ENCODE measurements around the gene MAS1L. TPM values are rescaled to one million over a fixed set of nuclear protein-coding genes. Genes with fewer than 3 reads are reported as not detected.

The MAS1L gene, protein sequence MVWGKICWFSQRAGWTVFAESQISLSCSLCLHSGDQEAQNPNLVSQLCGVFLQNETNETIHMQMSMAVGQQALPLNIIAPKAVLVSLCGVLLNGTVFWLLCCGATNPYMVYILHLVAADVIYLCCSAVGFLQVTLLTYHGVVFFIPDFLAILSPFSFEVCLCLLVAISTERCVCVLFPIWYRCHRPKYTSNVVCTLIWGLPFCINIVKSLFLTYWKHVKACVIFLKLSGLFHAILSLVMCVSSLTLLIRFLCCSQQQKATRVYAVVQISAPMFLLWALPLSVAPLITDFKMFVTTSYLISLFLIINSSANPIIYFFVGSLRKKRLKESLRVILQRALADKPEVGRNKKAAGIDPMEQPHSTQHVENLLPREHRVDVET
- total RNA-seq = not detected

GRCh38 chr6:29487660-29488059 is at the start of gene MAS1L:
MAS1L (minus strand) TSS chr6:29487956; CDS start chr6:29487902, 54 bp downstream.
- H3K9me3 Mint-ChIP-seq = no peaks in the 10 kb centered on the region
- no peak for ATAC-seq (replicated peaks)
- no peak within 1 kb of the TSS for H3K4me3 Mint-ChIP-seq
- H3K27me3 Mint-ChIP-seq = peaks cover 17% of the 10 kb centered on the region
- H3K4me1 Mint-ChIP-seq = no peaks in the 10 kb centered on the region
- no peak within 1 kb of the TSS for H3K27ac Mint-ChIP-seq
- H3K36me3 Mint-ChIP-seq (ENCODE audit: low read depth) = no peaks in the 10 kb centered on the region

GRCh38 chr6:29532320-29532951 is 44.7 kb upstream of the MAS1L start:
- no peak for ATAC-seq (replicated peaks)
- H3K27ac Mint-ChIP-seq = no peak overlapping the region
- no peaks in the 10 kb centered on the region for H3K9me3 Mint-ChIP-seq
- no peaks in the 10 kb centered on the region for H3K4me1 Mint-ChIP-seq
- no peaks in the 10 kb centered on the region for H3K36me3 Mint-ChIP-seq (ENCODE audit: low read depth)
- H3K4me3 Mint-ChIP-seq = no peak overlapping the region
- H3K27me3 Mint-ChIP-seq = no peaks in the 10 kb centered on the region

DNA sequence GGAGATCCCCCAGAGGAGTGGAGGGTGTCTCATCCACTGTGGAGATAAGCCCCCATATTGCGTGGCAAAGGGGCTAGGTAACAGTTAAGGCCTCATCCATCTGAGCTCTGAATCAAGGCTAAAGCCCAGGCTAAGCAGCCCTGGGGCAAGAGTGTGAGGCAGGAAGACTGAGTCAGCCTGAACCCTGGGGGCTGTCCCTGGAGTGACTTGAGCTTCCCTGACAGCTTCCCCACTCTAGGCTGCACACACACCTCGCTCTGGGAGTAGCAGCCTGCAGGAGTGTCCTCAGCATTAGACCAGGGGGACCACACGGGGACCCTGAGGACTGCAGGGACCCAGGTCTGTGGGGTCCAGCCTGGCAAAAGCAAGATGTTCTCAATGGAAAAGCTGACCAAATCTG is 43.9 kb upstream of the MAS1L start:
- Mint-ChIP-seq H3K9me3 (no peaks in the 10 kb centered on the region), H3K4me3 (no peak overlapping the region), H3K4me1 (no peaks in the 10 kb centered on the region), H3K27ac (no peak overlapping the region), H3K27me3 (peaks cover 4% of the 10 kb centered on the region), H3K36me3 (ENCODE audit: low read depth) (no peaks in the 10 kb centered on the region)
- ATAC-seq (replicated peaks) = peak; percentile 95

DNA sequence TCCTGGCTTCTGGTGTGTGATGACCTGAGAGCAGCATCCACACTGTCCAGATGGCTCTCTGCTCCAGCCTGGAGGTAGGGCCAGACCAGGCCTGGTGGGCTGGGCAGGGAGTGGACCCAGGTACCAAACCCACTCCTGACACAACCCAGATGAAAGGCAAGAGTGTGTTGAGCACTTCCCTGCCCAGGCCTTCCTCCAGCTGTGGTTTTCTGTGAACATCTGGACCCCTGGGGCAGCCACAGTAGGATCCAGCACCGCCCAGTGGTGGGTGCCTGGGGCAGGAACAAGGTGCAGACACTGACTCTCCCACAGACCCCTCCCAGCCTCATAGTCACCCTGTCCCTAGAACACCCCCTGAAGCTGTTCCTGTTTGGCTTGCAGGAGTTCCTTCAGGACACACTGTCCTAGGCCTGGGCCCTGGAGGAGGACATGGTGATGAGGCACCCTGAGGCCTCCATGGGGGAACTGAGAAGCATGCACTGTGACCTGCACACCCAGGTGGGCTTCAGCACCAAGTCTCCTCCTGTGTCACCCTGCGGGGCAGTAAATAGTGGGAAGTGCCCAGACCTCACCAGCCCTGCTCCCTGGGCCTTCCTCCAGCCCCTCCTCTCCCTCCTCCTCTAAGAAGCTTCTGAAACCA is 43.0 kb upstream of the MAS1L start:
- ATAC-seq (replicated peaks) = no peak
- Mint-ChIP-seq H3K9me3 (no peaks in the 10 kb centered on the region), H3K4me3 (no peak overlapping the region), H3K27me3 (peaks cover 4% of the 10 kb centered on the region), H3K36me3 (ENCODE audit: low read depth) (no peaks in the 10 kb centered on the region), H3K27ac (no peak overlapping the region), H3K4me1 (no peaks in the 10 kb centered on the region)

DNA sequence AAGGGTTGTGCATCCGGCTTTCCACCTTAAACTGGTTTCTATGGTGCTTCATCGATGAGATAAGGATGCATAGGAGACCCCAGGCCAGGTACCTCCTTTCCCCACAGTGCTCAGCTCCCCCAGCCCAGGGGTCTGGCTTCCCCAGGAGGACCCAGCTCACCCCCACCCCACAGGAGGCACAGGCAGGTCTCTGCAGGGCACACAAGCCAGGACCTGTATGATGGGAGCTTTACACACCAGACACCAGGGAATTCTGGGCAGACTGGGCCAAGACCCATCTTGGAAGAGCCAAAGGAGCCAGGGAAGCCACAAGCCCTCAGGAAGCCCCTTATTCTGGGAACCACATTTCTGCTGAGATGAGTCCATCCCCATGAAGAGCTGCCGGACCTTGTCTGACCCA is 42.2 kb upstream of the MAS1L start:
- H3K4me3 Mint-ChIP-seq = no peak overlapping the region
- H3K36me3 Mint-ChIP-seq (ENCODE audit: low read depth) = no peaks in the 10 kb centered on the region
- H3K27me3 Mint-ChIP-seq = peaks cover 7% of the 10 kb centered on the region
- H3K4me1 Mint-ChIP-seq = no peaks in the 10 kb centered on the region
- no peaks in the 10 kb centered on the region for H3K9me3 Mint-ChIP-seq
- ATAC-seq (replicated peaks) = no peak
- no peak overlapping the region for H3K27ac Mint-ChIP-seq

DNA sequence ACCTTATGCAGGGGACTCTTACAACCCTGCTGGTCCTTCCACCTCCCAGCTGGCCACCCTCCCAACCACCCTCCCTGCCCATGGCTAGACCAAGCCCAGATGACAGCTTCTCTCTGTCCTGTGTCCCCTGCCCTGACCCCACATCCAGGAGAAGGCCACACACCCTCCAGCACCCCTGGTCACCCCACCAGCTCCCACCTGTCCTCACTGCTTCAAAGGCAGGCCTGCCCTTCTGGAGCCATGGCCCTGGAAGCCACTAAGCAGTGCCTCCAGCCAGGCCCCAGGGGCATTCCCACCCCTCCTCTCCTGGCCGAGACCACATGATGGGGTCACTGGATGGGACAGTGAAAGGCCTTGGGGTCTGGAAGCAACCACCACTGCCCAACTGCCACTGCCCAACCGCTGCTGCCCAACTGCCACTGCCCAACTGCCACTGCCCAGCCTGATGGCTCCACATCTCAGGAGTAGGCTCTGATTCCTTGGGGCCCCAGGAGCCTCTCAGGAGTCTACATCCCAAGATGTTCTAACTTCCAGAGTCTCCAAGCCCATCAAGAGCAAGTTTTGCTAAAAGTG is 41.3 kb upstream of the MAS1L start:
- H3K27me3 Mint-ChIP-seq = peaks cover 11% of the 10 kb centered on the region
- no peaks in the 10 kb centered on the region for H3K36me3 Mint-ChIP-seq (ENCODE audit: low read depth)
- no peak overlapping the region for H3K27ac Mint-ChIP-seq
- no peak for ATAC-seq (replicated peaks)
- no peaks in the 10 kb centered on the region for H3K4me1 Mint-ChIP-seq
- no peak overlapping the region for H3K4me3 Mint-ChIP-seq
- no peaks in the 10 kb centered on the region for H3K9me3 Mint-ChIP-seq

DNA sequence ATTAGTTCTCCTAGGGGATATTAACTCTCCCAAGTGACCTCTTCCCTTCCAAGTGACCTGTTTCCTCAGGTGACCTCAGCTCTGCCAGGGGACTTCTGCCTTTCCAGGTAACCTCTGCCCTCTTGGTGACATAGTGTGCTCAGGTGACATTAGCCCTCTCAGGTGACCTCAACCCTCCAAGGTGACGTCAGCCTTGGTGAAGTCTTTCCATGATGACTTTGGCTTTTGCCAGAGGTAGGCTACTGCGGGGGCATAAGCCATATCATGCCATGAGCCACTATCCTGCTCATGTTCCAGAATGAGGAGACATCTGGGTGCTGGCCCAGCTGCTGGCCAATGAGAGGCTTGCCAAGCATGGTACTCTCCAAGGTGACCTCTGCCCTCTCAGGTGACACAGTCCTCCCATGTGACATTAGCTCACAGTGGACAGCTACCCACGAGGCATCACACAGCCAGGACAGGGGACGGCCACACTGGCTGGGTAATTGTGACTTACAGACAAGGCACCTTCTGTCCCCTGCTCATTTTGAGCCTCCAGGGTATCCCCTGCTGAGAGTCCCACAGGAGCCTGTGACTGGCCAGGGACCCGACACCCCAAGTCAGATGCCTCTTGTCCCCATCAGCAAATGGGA is 40.7 kb upstream of the MAS1L start:
- no peak for ATAC-seq (replicated peaks)
- Mint-ChIP-seq H3K4me1 (no peaks in the 10 kb centered on the region), H3K9me3 (no peaks in the 10 kb centered on the region), H3K27me3 (peaks cover 11% of the 10 kb centered on the region), H3K4me3 (no peak overlapping the region), H3K27ac (no peak overlapping the region), H3K36me3 (ENCODE audit: low read depth) (no peaks in the 10 kb centered on the region)

DNA sequence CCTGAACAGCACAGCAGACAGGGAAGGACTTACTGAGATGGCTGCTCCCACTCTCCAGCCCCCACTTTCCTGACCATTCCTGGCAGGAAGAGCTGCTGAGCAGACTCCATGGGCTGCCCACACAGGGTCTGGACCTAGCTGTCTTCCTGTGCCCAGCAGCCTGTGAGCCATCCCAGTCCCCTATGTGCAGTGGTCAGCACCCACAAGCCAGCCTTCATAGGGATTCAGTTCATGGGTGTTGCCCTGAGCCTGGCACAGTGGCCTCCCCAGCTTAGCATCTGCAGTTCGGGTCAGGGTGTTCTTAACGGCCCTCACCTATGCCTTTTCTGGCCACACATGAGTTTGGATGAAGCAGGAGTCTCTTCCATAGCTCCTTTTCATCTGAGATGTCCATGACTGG is 39.8 kb upstream of the MAS1L start:
- Mint-ChIP-seq H3K27me3 (peaks cover 11% of the 10 kb centered on the region), H3K4me3 (no peak overlapping the region), H3K36me3 (ENCODE audit: low read depth) (no peaks in the 10 kb centered on the region), H3K4me1 (no peaks in the 10 kb centered on the region), H3K9me3 (no peaks in the 10 kb centered on the region), H3K27ac (no peak overlapping the region)
- no peak for ATAC-seq (replicated peaks)

DNA sequence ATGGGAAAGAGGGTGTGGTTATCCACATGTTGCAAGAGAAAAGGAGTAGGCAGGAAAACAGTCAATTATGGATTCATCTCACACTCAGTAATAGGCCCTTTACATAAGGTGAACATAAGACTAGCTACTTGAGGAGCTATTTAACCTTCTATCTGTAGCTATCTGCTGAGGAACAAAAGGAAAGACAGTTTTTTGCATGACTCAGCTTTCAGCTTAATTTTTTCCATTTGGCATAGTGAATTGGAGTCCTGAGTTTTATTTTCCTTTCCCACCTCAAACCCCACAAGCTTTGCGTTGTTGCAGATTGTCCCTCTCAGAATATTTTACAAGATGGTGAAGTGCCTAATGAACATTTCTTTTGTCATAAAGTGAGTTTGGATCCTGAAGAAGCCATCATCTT is 39.4 kb upstream of the MAS1L start:
- Mint-ChIP-seq H3K4me1 (no peaks in the 10 kb centered on the region), H3K27me3 (peaks cover 11% of the 10 kb centered on the region), H3K4me3 (no peak overlapping the region), H3K36me3 (ENCODE audit: low read depth) (no peaks in the 10 kb centered on the region), H3K9me3 (no peaks in the 10 kb centered on the region), H3K27ac (no peak overlapping the region)
- no peak for ATAC-seq (replicated peaks)

DNA sequence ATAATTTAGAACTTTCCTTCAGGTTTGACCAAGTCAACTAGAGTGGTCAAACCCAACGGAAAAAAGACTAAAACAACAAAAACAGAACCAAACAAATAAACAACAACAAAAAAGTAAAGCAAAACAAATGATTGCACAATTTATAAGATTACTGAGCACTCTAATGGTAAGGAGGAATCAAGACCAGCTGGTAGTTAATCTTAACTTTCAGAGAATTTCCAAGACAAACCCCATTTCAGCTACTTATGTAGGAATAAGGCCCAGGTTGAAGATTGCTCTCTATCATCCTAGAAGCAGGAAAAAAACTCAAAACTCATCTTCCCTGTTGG is 37.5 kb upstream of the MAS1L start:
- H3K36me3 Mint-ChIP-seq (ENCODE audit: low read depth) = no peaks in the 10 kb centered on the region
- ATAC-seq (replicated peaks) = no peak
- no peaks in the 10 kb centered on the region for H3K9me3 Mint-ChIP-seq
- no peak overlapping the region for H3K4me3 Mint-ChIP-seq
- peaks cover 14% of the 10 kb centered on the region for H3K27me3 Mint-ChIP-seq
- H3K27ac Mint-ChIP-seq = no peak overlapping the region
- no peaks in the 10 kb centered on the region for H3K4me1 Mint-ChIP-seq

DNA sequence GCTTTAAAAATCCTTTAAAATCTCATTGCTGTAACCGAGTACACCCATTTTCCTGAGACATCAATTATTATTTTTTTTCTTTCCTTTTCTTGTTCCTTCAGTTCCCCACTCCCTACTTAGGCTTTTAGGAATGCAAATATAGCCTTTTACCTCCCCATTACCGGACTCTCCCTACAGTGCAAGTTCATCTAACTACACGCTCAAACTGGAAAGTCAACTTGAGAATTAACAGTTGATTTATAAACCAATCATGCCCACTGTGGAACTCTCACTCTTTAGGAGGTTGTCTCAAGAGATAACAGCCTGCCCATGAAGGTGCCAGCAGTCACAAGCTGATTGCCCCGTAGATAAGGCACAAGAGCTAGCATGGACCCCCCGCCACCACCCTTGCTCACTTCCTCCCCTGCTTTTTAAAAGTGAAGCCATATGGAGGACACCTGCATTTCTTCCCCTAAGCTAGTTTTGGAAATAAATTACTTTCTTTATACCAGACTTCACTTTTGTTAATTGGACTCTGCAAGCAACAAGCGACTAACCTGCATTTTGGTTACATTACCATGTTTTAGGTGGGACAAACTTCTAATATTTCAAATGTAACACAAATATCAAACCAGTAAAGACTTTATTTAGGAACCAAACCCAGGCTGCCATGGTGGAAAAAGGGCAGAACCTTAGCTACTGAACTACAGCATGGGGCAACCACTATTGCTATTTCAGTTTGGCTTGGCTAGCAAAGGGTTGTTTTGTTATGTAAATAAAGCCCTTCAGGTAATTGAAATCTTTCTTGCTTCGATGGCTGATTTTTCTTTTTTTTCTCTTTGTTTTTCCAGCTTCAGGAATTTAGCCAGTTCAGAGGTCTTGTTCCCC is 36.9 kb upstream of the MAS1L start:
- Mint-ChIP-seq H3K36me3 (ENCODE audit: low read depth) (no peaks in the 10 kb centered on the region), H3K27ac (no peak overlapping the region), H3K27me3 (peaks cover 14% of the 10 kb centered on the region), H3K4me3 (no peak overlapping the region), H3K4me1 (no peaks in the 10 kb centered on the region), H3K9me3 (no peaks in the 10 kb centered on the region)
- ATAC-seq (replicated peaks) = no peak

GRCh38 chr6:29524044-29524443 is 36.3 kb upstream of the MAS1L start:
- Mint-ChIP-seq H3K27me3 (peaks cover 14% of the 10 kb centered on the region), H3K27ac (no peak overlapping the region), H3K36me3 (ENCODE audit: low read depth) (no peaks in the 10 kb centered on the region), H3K4me1 (no peaks in the 10 kb centered on the region), H3K4me3 (no peak overlapping the region), H3K9me3 (no peaks in the 10 kb centered on the region)
- no peak for ATAC-seq (replicated peaks)

- Mint-ChIP-seq H3K27ac (no peak overlapping the region), H3K9me3 (no peaks in the 10 kb centered on the region), H3K36me3 (ENCODE audit: low read depth) (no peaks in the 10 kb centered on the region), H3K4me3 (no peak overlapping the region), H3K27me3 (peaks cover 14% of the 10 kb centered on the region), H3K4me1 (no peaks in the 10 kb centered on the region)
- no peak for ATAC-seq (replicated peaks)
Measured at GRCh38 chr6:29522227-29522626, 34.5 kb upstream of the MAS1L start.

All from activated T-helper 17 cell treated with anti-CD3 and anti-CD28 coated beads, Interleukin-2, amount 50 U/mL, for 72 hours (primary cell).